ENCODE data around the gene PRSS36.

PRSS36 gene

GRCh38 chr16:31094424-31095120, 55.3 kb downstream of the PRSS36 start, which contains the start of gene VKORC1:
TSS of gene VKORC1 (minus strand) at chr16:31094797. CDS start at chr16:31094729, 68 bp downstream.
- peak; percentile 99 for DNase-seq

GRCh38 chr16:31094088-31094423, 55.8 kb downstream of the PRSS36 start:
- DNase-seq: no peak

GRCh38 chr16:31093132-31093703, 56.6 kb downstream of the PRSS36 start:
- DNase-seq: peak; percentile 35

GRCh38 chr16:31092330-31092729, 57.5 kb downstream of the PRSS36 start:
- DNase-seq: no peak

- no peak for DNase-seq
These were observed 59.3 kb downstream of the PRSS36 start for GRCh38 chr16:31090540-31090939.

GRCh38 chr16:31089199-31089598, 60.7 kb downstream of the PRSS36 start:
- DNase-seq: no peak

All from NCI-H345 (cell line).